Ishikawa (cell line): ENCODE results near the gene NEDD1.
A peak's percentile ranks its signal among the peaks of the same experiment; 100 is the strongest.

Experiments used
- CEBPB ChIP-seq: IDR thresholded peaks from 2 replicates; pipeline ENCODE4 v1.6.1; 2012
- CREB1 ChIP-seq: IDR thresholded peaks from 2 replicates; pipeline ENCODE4 v1.6.1; 2012; ENCODE audit warnings: low read depth
- EGR1 ChIP-seq: IDR thresholded peaks from 2 replicates; pipeline ENCODE4 v1.6.1; 2012
- EP300 ChIP-seq: IDR thresholded peaks from 2 replicates; pipeline ENCODE4 v1.6.1; 2012; ENCODE audit warnings: borderline replicate concordance
- FOXM1 ChIP-seq: IDR thresholded peaks from 2 replicates; pipeline ENCODE4 v1.6.1; 2012; ENCODE audit warnings: low read depth, borderline replicate concordance
- MAX ChIP-seq: IDR thresholded peaks from 2 replicates; pipeline ENCODE4 v1.6.1; 2012
- NFIC ChIP-seq: IDR thresholded peaks from 2 replicates; pipeline ENCODE4 v1.6.1; 2012
- RAD21 ChIP-seq: IDR thresholded peaks from 2 replicates; pipeline ENCODE4 v1.6.1; 2012; ENCODE audit warnings: low read depth
- REST ChIP-seq: IDR thresholded peaks from 2 replicates; pipeline ENCODE4 v1.6.1; 2012; ENCODE audit warnings: low read depth, mild to moderate bottlenecking
- TAF1 ChIP-seq: IDR thresholded peaks from 2 replicates; pipeline ENCODE4 v1.6.1; 2012; ENCODE audit warnings: low read depth, mild to moderate bottlenecking
- TCF12 ChIP-seq: IDR thresholded peaks from 2 replicates; pipeline ENCODE4 v1.6.1; 2012; ENCODE audit warnings: low read depth
- TEAD4 ChIP-seq: IDR thresholded peaks from 2 replicates; pipeline ENCODE4 v1.6.1; 2012
- USF1 ChIP-seq: IDR thresholded peaks from 2 replicates; pipeline ENCODE4 v1.6.1; 2012
- YY1 ChIP-seq: IDR thresholded peaks from 2 replicates; pipeline ENCODE4 v1.6.1; 2012; ENCODE audit warnings: low read depth
- ZBTB7A ChIP-seq: IDR thresholded peaks from 2 replicates; pipeline ENCODE4 v1.6.1; 2012; ENCODE audit warnings: low read depth

The NEDD1 gene

GRCh38 chr12:96906849-96907670 lies at the start of gene NEDD1:
TSS of gene NEDD1 (plus strand) at chr12:96907257. CDS start at chr12:96909760, 2,503 bp downstream.
- TF ChIP-seq CREB1 (peak; percentile 69), YY1 (no peak), TAF1 (peak; percentile 55; the same call in 1 of the 2 replicates), TCF12 (0 out of 2 replicates have a peak, but pooled peaks have one; percentile 26), MAX (0 out of 2 replicates have a peak, but pooled peaks have one; percentile 49), EP300 (no peak)

GRCh38 chr12:96858162-96858561 lies 48.9 kb upstream of the NEDD1 start:
- TF ChIP-seq FOXM1 (no peak), RAD21 (no peak), ZBTB7A (no peak), EGR1 (no peak), TEAD4 (no peak), TAF1 (no peak)

- TF ChIP-seq TEAD4 = no peak
- TF ChIP-seq YY1 = no peak
- no peak for TF ChIP-seq NFIC
- no peak for TF ChIP-seq CEBPB
- TF ChIP-seq TAF1 = no peak
- TF ChIP-seq USF1 = no peak
- no peak for TF ChIP-seq RAD21
- TF ChIP-seq MAX = no peak
- no peak for TF ChIP-seq EP300
- TF ChIP-seq FOXM1 = no peak
- TF ChIP-seq EGR1 = no peak
- TF ChIP-seq REST = no peak
- no peak for TF ChIP-seq ZBTB7A
- TF ChIP-seq TCF12 = no peak
- no peak for TF ChIP-seq CREB1
These were observed 45.4 kb upstream of the NEDD1 start for GRCh38 chr12:96861656-96862055.

- TF ChIP-seq TCF12 = no peak
- TF ChIP-seq ZBTB7A = no peak
These were observed 44.7 kb upstream of the NEDD1 start for GRCh38 chr12:96862326-96862725.

- no peak for TF ChIP-seq MAX
- no peak for TF ChIP-seq REST
- TF ChIP-seq EP300 = no peak
- TF ChIP-seq RAD21 = no peak
- TF ChIP-seq TAF1 = no peak
These were observed 42.7 kb upstream of the NEDD1 start for GRCh38 chr12:96864335-96864734.

- no peak for TF ChIP-seq NFIC
- no peak for TF ChIP-seq YY1
- no peak for TF ChIP-seq TEAD4
- TF ChIP-seq TAF1 = no peak
- TF ChIP-seq USF1 = no peak
- no peak for TF ChIP-seq EP300
- no peak for TF ChIP-seq ZBTB7A
- TF ChIP-seq TCF12 = no peak
- TF ChIP-seq EGR1 = no peak
- TF ChIP-seq RAD21 = no peak
- no peak for TF ChIP-seq CREB1
- no peak for TF ChIP-seq FOXM1
- no peak for TF ChIP-seq MAX
- no peak for TF ChIP-seq CEBPB
These were observed 40.1 kb upstream of the NEDD1 start for GRCh38 chr12:96866801-96867590.
